ENCODE data around the gene TES. TPM values are rescaled to one million over a fixed set of nuclear protein-coding genes. Genes with fewer than 3 reads are reported as not detected.
A peak's percentile ranks its signal among the peaks of the same experiment; 100 is the strongest.

The TES gene
- total and polyA plus RNA-seq, 7 experiments from 2014 or later, result 99.2 to 195 (median 116) TPM

DNA sequence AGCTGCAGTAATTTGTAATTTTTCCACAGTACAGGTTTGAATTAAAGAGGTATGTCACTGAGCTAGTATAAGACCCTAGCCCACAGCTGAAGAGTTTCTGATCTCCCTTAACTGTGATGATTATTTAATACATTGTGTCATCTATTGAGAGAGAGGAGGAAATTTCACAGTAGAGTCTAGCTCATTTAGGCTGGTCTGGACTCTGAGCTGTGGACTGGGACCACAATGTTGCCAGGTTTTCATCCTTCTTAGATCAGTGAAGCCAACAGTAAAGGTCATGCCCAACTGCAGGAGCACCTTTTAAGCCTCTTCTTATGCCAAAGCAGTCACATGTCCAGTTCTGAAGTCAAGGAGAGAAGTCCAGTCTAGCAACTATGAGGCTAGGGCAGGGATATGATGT, 8.9 kb downstream of the TES start:
- Mint-ChIP-seq H3K9me3 (peaks cover 0 to 5% (median 0%) of the 10 kb centered on the region in 11 donors), H3K4me3 (peak overlapping the region in 8 of 10 donors; percentile 39 to 61 (median 51)), H3K27me3 (no peaks in the 10 kb centered on the region), H3K27ac (peak overlapping the region in 6 of 9 donors; percentile 14 to 92 (median 43)), H3K4me1 (peaks cover 69 to 96% (median 92%) of the 10 kb centered on the region in 7 donors), H3K36me3 (peaks cover 0 to 18% (median 5%) of the 10 kb centered on the region in 5 donors)
- no peaks in the 10 kb centered on the region for H3K36me3 ChIP-seq (ENCODE audit: control insufficient read depth in 2 of 3, insufficient read depth in 3 of 3, low read length in 3 of 3)
- CTCF ChIA-PET, result interaction anchor here (0.6 to 6.5 kb wide), 4 partner anchors 8 to 40 kb away, joined by 4 to 55 read pairs (median 9); no protein-coding TSS in a partner anchor
- POLR2A ChIA-PET, result interaction anchor here (0.8 to 1.3 kb wide), 3 partner anchors 9 to 13 kb away, joined by 3 to 4 read pairs (median 3); partner anchors contain the start of gene TES
- H3K27ac ChIP-seq (ENCODE audit: low read depth, low read length), result no peak overlapping the region
- H3K4me3 ChIP-seq (ENCODE audit: low read length), result no peak overlapping the region
- H3K9me3 ChIP-seq (ENCODE audit: control insufficient read depth in 2 of 3, low read length in 3 of 3), result no peaks in the 10 kb centered on the region
- no peak for ATAC-seq
- H3K4me1 ChIP-seq (ENCODE audit: control insufficient read depth in 2 of 2, insufficient read depth in 2 of 2, low read length in 2 of 2), result peaks cover 88 to 92% of the 10 kb centered on the region in 2 donors
- DNase-seq, result no peak
- H3K27me3 ChIP-seq (ENCODE audit: control insufficient read depth in 2 of 2, insufficient read depth in 2 of 2, low read length in 2 of 2), result no peaks in the 10 kb centered on the region
- intact Hi-C loops (cut with micrococcal nuclease), result loop anchor here in 1 of 2 donors (1.0 to 10.0 kb wide), 2 partner anchors 8 to 736 kb away; partner anchors contain the start of gene ST7

GRCh38 chr7:116219834-116220233, 9.5 kb downstream of the TES start:
- Mint-ChIP-seq H3K4me1 (peaks cover 69 to 96% (median 92%) of the 10 kb centered on the region in 7 donors), H3K9me3 (peaks cover 0 to 5% (median 0%) of the 10 kb centered on the region in 11 donors), H3K4me3 (peak overlapping the region in 6 of 10 donors; percentile 36 to 61 (median 51)), H3K36me3 (peaks cover 0 to 14% (median 2%) of the 10 kb centered on the region in 5 donors), H3K27me3 (no peaks in the 10 kb centered on the region), H3K27ac (peak overlapping the region in 5 of 9 donors; percentile 19 to 92 (median 49))
- ATAC-seq (no peak), DNase-seq (no peak)
- Histone ChIP-seq H3K36me3 (ENCODE audit: control insufficient read depth in 2 of 3, insufficient read depth in 3 of 3, low read length in 3 of 3) (no peaks in the 10 kb centered on the region), H3K4me1 (ENCODE audit: control insufficient read depth in 2 of 2, insufficient read depth in 2 of 2, low read length in 2 of 2) (peaks cover 87 to 92% of the 10 kb centered on the region in 2 donors), H3K9me3 (ENCODE audit: control insufficient read depth in 2 of 3, low read length in 3 of 3) (no peaks in the 10 kb centered on the region), H3K4me3 (ENCODE audit: low read length) (no peak overlapping the region), H3K27ac (ENCODE audit: low read depth, low read length) (no peak overlapping the region), H3K27me3 (ENCODE audit: control insufficient read depth in 2 of 2, insufficient read depth in 2 of 2, low read length in 2 of 2) (no peaks in the 10 kb centered on the region)
- ChIA-PET CTCF (interaction anchor here (1.7 to 6.5 kb wide), 3 partner anchors 9 to 40 kb away, joined by 4 to 55 read pairs (median 13); no protein-coding TSS in a partner anchor), POLR2A (interaction anchor here (1.3 kb wide), 1 partner anchor 9 kb away, joined by 4 read pairs; the partner anchor contains the start of gene TES)
- intact Hi-C loops (cut with micrococcal nuclease), result loop anchor here in 1 of 2 donors (1.0 to 10.0 kb wide), 2 partner anchors 9 to 735 kb away; partner anchors contain the start of gene ST7

- H3K36me3 Mint-ChIP-seq, result peaks cover 0 to 7% (median 0%) of the 10 kb centered on the region in 5 donors
- no peaks in the 10 kb centered on the region for H3K27me3 ChIP-seq (ENCODE audit: control insufficient read depth in 2 of 2, insufficient read depth in 2 of 2, low read length in 2 of 2)
- ATAC-seq (no peak), DNase-seq (no peak)
- peaks cover 68 to 96% (median 92%) of the 10 kb centered on the region in 7 donors for H3K4me1 Mint-ChIP-seq
- no peaks in the 10 kb centered on the region for H3K36me3 ChIP-seq (ENCODE audit: control insufficient read depth in 2 of 3, insufficient read depth in 3 of 3, low read length in 3 of 3)
- peaks cover 76 to 78% of the 10 kb centered on the region in 2 donors for H3K4me1 ChIP-seq (ENCODE audit: control insufficient read depth in 2 of 2, insufficient read depth in 2 of 2, low read length in 2 of 2)
- no peak overlapping the region for H3K27ac ChIP-seq (ENCODE audit: low read depth, low read length)
- no peaks in the 10 kb centered on the region for H3K9me3 ChIP-seq (ENCODE audit: control insufficient read depth in 2 of 3, low read length in 3 of 3)
- CTCF ChIA-PET, result interaction anchor here (1.2 kb wide), 1 partner anchor 11 kb away, joined by 4 read pairs; no protein-coding TSS in a partner anchor
- no peaks in the 10 kb centered on the region for H3K27me3 Mint-ChIP-seq
- no peak overlapping the region for H3K4me3 ChIP-seq (ENCODE audit: low read length)
- H3K4me3 Mint-ChIP-seq, result peak overlapping the region in 7 of 10 donors; percentile 24 to 55 (median 43)
- intact Hi-C loops (cut with micrococcal nuclease), result loop anchor here in 1 of 2 donors (1.0 kb wide), 1 partner anchor 8 kb away; no protein-coding TSS in a partner anchor
- H3K27ac Mint-ChIP-seq, result peak overlapping the region in 5 of 9 donors; percentile 34 to 81 (median 49)
- no peaks in the 10 kb centered on the region for H3K9me3 Mint-ChIP-seq
- POLR2A ChIA-PET, result interaction anchor here (0.7 to 1.0 kb wide), 3 partner anchors 9 to 12 kb away, joined by 4 to 11 read pairs (median 5); partner anchors contain the start of gene TES
Observed at GRCh38 chr7:116222501-116222900, 12.2 kb downstream of the TES start.

- H3K36me3 Mint-ChIP-seq, result peaks cover 0 to 4% (median 0%) of the 10 kb centered on the region in 5 donors
- H3K27ac Mint-ChIP-seq, result peak overlapping the region in 7 of 9 donors; percentile 9 to 85 (median 67)
- peaks cover 64 to 96% (median 90%) of the 10 kb centered on the region in 7 donors for H3K4me1 Mint-ChIP-seq
- H3K27me3 ChIP-seq (ENCODE audit: control insufficient read depth in 2 of 2, insufficient read depth in 2 of 2, low read length in 2 of 2), result no peaks in the 10 kb centered on the region
- DNase-seq (no peak), ATAC-seq (peak; percentile 40)
- no peaks in the 10 kb centered on the region for H3K9me3 ChIP-seq (ENCODE audit: control insufficient read depth in 2 of 3, low read length in 3 of 3)
- H3K36me3 ChIP-seq (ENCODE audit: control insufficient read depth in 2 of 3, insufficient read depth in 3 of 3, low read length in 3 of 3), result no peaks in the 10 kb centered on the region
- peaks cover 71 to 73% of the 10 kb centered on the region in 2 donors for H3K4me1 ChIP-seq (ENCODE audit: control insufficient read depth in 2 of 2, insufficient read depth in 2 of 2, low read length in 2 of 2)
- ChIA-PET CTCF (interaction anchor here (1.0 to 1.2 kb wide), 2 partner anchors 12 to 43 kb away, joined by 3 to 4 read pairs; no protein-coding TSS in a partner anchor), POLR2A (interaction anchor here (1.0 kb wide), 1 partner anchor 12 kb away, joined by 11 read pairs; no protein-coding TSS in a partner anchor)
- H3K27me3 Mint-ChIP-seq, result no peaks in the 10 kb centered on the region
- no peaks in the 10 kb centered on the region for H3K9me3 Mint-ChIP-seq
- H3K4me3 ChIP-seq (ENCODE audit: low read length), result no peak overlapping the region
- H3K27ac ChIP-seq (ENCODE audit: low read depth, low read length), result no peak overlapping the region
- intact Hi-C loops (cut with micrococcal nuclease), result loop anchor here in 1 of 2 donors (1.0 kb wide), 1 partner anchor 8 kb away; no protein-coding TSS in a partner anchor
- peak overlapping the region; percentile 1 to 79 (median 48) for H3K4me3 Mint-ChIP-seq
Observed at GRCh38 chr7:116223588-116223987, 13.2 kb downstream of the TES start.

DNA sequence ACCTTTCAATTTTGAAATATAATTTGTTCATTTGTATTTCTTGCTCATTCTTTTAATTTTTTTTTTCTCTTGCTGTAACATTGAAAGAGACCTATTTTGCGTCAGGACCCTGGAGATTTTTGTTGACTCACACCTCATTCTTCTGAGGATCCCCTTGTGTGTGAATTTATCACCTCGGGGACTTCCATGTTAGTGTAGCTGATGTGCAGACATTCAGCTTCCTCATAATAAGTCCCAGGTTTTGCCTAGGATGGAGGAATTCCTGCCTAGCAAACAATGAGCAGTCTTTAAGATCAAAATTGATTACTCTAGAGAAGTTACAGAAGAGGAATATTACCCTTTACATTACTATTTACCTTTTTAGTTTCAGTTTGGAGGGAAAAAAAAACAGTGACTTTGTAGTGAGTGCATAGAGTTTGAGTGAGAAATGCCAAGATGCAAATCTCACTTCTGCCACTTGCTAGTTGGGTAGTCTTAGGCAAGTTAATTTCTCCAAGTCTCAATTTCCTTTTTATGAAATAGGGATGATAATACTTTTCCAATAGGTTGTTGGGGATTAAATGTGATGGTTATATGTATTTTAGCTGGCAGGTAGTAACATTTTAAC, 14.3 kb downstream of the TES start:
- no peaks in the 10 kb centered on the region for H3K36me3 ChIP-seq (ENCODE audit: control insufficient read depth in 2 of 3, insufficient read depth in 3 of 3, low read length in 3 of 3)
- H3K4me3 ChIP-seq (ENCODE audit: low read length), result peak overlapping the region; percentile 5
- H3K36me3 Mint-ChIP-seq, result peaks cover 0 to 4% (median 0%) of the 10 kb centered on the region in 5 donors
- H3K27ac Mint-ChIP-seq, result peak overlapping the region; percentile 64 to 85 (median 71)
- H3K27me3 Mint-ChIP-seq, result no peaks in the 10 kb centered on the region
- ChIA-PET POLR2A (interaction anchor here (1.7 kb wide), 1 partner anchor 13 kb away, joined by 19 read pairs; no protein-coding TSS in a partner anchor), CTCF (interaction anchor here (1.0 to 2.9 kb wide), 3 partner anchors 9 to 44 kb away, joined by 3 to 19 read pairs (median 6); no protein-coding TSS in a partner anchor)
- H3K27ac ChIP-seq (ENCODE audit: low read depth, low read length), result peak overlapping the region; percentile 23
- no peaks in the 10 kb centered on the region for H3K9me3 ChIP-seq (ENCODE audit: control insufficient read depth in 2 of 3, low read length in 3 of 3)
- peaks cover 66 to 96% (median 88%) of the 10 kb centered on the region in 7 donors for H3K4me1 Mint-ChIP-seq
- intact Hi-C loops (cut with micrococcal nuclease), result loop anchor here (1.0 kb wide), 3 partner anchors 8 to 13 kb away; no protein-coding TSS in a partner anchor
- H3K4me3 Mint-ChIP-seq, result peak overlapping the region; percentile 1 to 79 (median 68)
- no peaks in the 10 kb centered on the region for H3K27me3 ChIP-seq (ENCODE audit: control insufficient read depth in 2 of 2, insufficient read depth in 2 of 2, low read length in 2 of 2)
- peaks cover 69 to 70% of the 10 kb centered on the region in 2 donors for H3K4me1 ChIP-seq (ENCODE audit: control insufficient read depth in 2 of 2, insufficient read depth in 2 of 2, low read length in 2 of 2)
- ATAC-seq (peak; percentile 69), DNase-seq (peak in 2 of 9 donors; percentile 25 to 28)
- no peaks in the 10 kb centered on the region for H3K9me3 Mint-ChIP-seq

GRCh38 chr7:116225860-116226259, 15.5 kb downstream of the TES start:
- H3K27ac ChIP-seq (ENCODE audit: low read depth, low read length), result no peak overlapping the region
- H3K4me3 ChIP-seq (ENCODE audit: low read length), result no peak overlapping the region
- Mint-ChIP-seq H3K27me3 (no peaks in the 10 kb centered on the region), H3K9me3 (no peaks in the 10 kb centered on the region), H3K4me3 (peak overlapping the region in 5 of 10 donors; percentile 15 to 67 (median 45)), H3K4me1 (peaks cover 70 to 96% (median 88%) of the 10 kb centered on the region in 7 donors), H3K36me3 (peaks cover 0 to 4% (median 0%) of the 10 kb centered on the region in 5 donors), H3K27ac (peak overlapping the region in 7 of 9 donors; percentile 30 to 84 (median 70))
- DNase-seq (no peak), ATAC-seq (no peak)
- intact Hi-C loops (cut with micrococcal nuclease), result no loop called here
- H3K27me3 ChIP-seq (ENCODE audit: control insufficient read depth in 2 of 2, insufficient read depth in 2 of 2, low read length in 2 of 2), result no peaks in the 10 kb centered on the region
- no peaks in the 10 kb centered on the region for H3K36me3 ChIP-seq (ENCODE audit: control insufficient read depth in 2 of 3, insufficient read depth in 3 of 3, low read length in 3 of 3)
- no peaks in the 10 kb centered on the region for H3K9me3 ChIP-seq (ENCODE audit: control insufficient read depth in 2 of 3, low read length in 3 of 3)
- ChIA-PET CTCF (interaction anchor here (0.7 to 2.9 kb wide), 3 partner anchors 10 to 17 kb away, joined by 3 to 19 read pairs (median 6); no protein-coding TSS in a partner anchor), POLR2A (interaction anchor here (0.9 to 2.3 kb wide), 3 partner anchors 8 to 15 kb away, joined by 5 to 19 read pairs (median 7); no protein-coding TSS in a partner anchor)
- H3K4me1 ChIP-seq (ENCODE audit: control insufficient read depth in 2 of 2, insufficient read depth in 2 of 2, low read length in 2 of 2), result peaks cover 68 to 70% of the 10 kb centered on the region in 2 donors
